ENCODE results near the gene CHTF8.

DNA sequence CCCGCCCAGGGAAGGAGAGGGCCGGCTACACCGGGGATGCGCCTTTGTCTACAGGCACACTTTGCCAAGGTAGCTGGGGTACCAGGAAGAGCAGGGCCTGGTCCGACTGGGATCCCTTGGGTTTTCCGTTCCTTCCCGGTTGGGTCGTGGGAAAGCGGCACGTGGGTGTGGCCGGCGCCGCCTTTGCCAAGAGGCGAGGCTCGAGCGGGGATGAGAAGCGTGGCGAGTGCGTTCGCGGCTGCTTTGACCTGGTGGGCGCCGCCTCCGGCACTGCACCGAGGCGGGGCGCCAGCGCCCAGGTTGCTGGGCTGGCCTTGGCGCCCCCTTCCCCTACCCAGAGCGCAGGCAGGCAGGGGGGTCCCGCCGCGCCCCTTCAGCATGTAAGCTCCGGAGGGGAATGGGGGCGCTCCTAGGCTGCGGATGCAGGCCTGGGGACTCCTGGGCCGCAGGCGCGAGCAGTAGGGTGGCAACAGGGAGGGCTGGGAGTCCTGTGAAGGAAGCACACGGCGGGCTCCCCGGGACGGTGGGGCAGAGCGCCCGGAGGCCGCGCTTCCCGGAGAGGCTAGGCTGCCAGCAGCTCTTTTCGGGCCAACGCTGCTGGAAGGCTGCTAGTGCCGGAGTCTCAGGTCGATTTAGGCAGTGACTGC, 24.9 kb downstream of the CHTF8 start:
- TF ChIP-seq, protein P1, sequence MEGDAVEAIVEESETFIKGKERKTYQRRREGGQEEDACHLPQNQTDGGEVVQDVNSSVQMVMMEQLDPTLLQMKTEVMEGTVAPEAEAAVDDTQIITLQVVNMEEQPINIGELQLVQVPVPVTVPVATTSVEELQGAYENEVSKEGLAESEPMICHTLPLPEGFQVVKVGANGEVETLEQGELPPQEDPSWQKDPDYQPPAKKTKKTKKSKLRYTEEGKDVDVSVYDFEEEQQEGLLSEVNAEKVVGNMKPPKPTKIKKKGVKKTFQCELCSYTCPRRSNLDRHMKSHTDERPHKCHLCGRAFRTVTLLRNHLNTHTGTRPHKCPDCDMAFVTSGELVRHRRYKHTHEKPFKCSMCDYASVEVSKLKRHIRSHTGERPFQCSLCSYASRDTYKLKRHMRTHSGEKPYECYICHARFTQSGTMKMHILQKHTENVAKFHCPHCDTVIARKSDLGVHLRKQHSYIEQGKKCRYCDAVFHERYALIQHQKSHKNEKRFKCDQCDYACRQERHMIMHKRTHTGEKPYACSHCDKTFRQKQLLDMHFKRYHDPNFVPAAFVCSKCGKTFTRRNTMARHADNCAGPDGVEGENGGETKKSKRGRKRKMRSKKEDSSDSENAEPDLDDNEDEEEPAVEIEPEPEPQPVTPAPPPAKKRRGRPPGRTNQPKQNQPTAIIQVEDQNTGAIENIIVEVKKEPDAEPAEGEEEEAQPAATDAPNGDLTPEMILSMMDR (IDR thresholded peaks at IDR 0.05) = no peak
- no peak for TF ChIP-seq POLR2A (IDR thresholded peaks at IDR 0.05)

All from Peyer's patch (tissue), 4 donors.